ENCODE data around the gene GJB3. TPM values are rescaled to one million over a fixed set of nuclear protein-coding genes. Genes with fewer than 3 reads are reported as not detected.

GJB3 gene
- total and polyA plus RNA-seq, 9 of the 15 experiments (the other 6 are each of a cell fraction or from before 2014, with no cell fraction given), result not detected

DNA sequence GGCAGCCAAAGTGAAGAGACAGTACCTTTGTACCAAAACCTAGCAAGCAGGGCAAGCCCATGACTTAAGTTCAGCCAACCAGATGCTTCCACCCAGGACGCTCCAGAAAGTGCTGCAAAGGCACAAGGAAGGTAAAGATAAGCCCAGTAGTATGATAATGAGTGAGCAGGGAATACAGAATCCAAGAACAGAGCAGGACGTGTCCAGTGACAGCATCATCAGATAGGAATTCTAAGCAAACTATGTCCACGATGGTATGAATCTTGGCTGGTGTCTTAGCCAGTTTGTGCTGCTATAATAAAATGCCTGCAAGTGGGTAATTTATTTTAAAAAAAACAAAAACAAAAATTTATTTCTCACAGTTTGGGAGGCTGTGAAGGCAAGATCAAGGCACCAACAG is 25.4 kb downstream of the GJB3 start:
- intact Hi-C loops (cut with micrococcal nuclease), result no loop called here
- FAIRE-seq, result no peak

More for the DNA sequence above, 25.4 kb downstream of the GJB3 start:
- Histone ChIP-seq H3K36me3 (ENCODE audit: control insufficient read depth, insufficient read depth, low read length) (no peaks in the 10 kb centered on the region), H3K9ac (ENCODE audit: insufficient read depth in 1 of 2, low read depth in 2 of 2, low read length in 2 of 2) (no peak overlapping the region), H2AFZ (ENCODE audit: low read depth, low read length) (no peak overlapping the region), H3K4me3 (no peak overlapping the region), H3K4me1 (replicated peaks in 1 of 2; ENCODE audit: control insufficient read depth in 2 of 2, insufficient read depth in 2 of 2, low read length in 2 of 2) (no peaks in the 10 kb centered on the region), H4K20me1 (replicated peaks; ENCODE audit: control insufficient read depth, insufficient read depth, low read length) (no peaks in the 10 kb centered on the region), H3K27ac (ENCODE audit: extremely low read depth, low read depth, low read length) (no peak overlapping the region), H3K79me2 (ENCODE audit: control insufficient read depth, insufficient read depth, low read length) (no peaks in the 10 kb centered on the region), H3K27me3 (ENCODE audit: control insufficient read depth in 2 of 2, insufficient read depth in 2 of 2, low read length in 2 of 2) (peaks cover 0 to 4% of the 10 kb centered on the region in 2 experiments; a peak in 2 of 5 replicates), H3K9me3 (replicated peaks; ENCODE audit: control insufficient read depth, insufficient read depth, low read depth, low read length) (no peaks in the 10 kb centered on the region; the same call in 1 of the 2 replicates), H3K4me2 (ENCODE audit: insufficient read depth, low read length) (no peak overlapping the region), H3K9me1 (ENCODE audit: control insufficient read depth, insufficient read depth, low read length) (no peaks in the 10 kb centered on the region)
- in situ Hi-C loops (cut with MboI), result no loop called here
- WGBS (ENCODE audit: insufficient coverage, low coverage, missing lambda C conversion rate), result 0% methylated on average over 3 of the region's 3 CpGs
- no peak for ATAC-seq
- no TSS peak for BruUV-seq (replicated peaks)
- TF ChIP-seq MBD1 (CRISPR knock-in tag; IDR thresholded peaks at IDR 0.05), result no peak
- TF ChIP-seq NFIC (IDR thresholded peaks at IDR 0.05), result no peak
- no peak for TF ChIP-seq CREM (IDR thresholded peaks at IDR 0.05; ENCODE audit: low read depth)
- TF ChIP-seq POLR2A (conservative IDR thresholded peaks at IDR 0.05), result no peak
- no peak for TF ChIP-seq TAF1 (IDR thresholded peaks at IDR 0.05; ENCODE audit: control insufficient read depth, extremely low read depth, insufficient read depth, low read length, severe bottlenecking)
- no peak for TF ChIP-seq MTF1 (CRISPR knock-in tag; IDR thresholded peaks at IDR 0.05; ENCODE audit: borderline replicate concordance)
- no peak for TF ChIP-seq U2AF2 (optimal IDR thresholded peaks at IDR 0.05; ENCODE audit: low read depth, low read length)
- TF ChIP-seq MIER1 (IDR thresholded peaks at IDR 0.05; ENCODE audit: low read depth), result no peak
- TF ChIP-seq, protein P1, sequence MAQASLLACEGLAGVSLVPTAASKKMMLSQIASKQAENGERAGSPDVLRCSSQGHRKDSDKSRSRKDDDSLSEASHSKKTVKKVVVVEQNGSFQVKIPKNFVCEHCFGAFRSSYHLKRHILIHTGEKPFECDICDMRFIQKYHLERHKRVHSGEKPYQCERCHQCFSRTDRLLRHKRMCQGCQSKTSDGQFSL (CRISPR knock-in tag; IDR thresholded peaks at IDR 0.05), result no peak
- TF ChIP-seq, protein P1 (tag; IDR thresholded peaks at IDR 0.05), result no peak
- no peak for TF ChIP-seq HMGN3 (IDR thresholded peaks at IDR 0.05; ENCODE audit: borderline replicate concordance, extremely low read depth, insufficient read length, low read depth, low read length)
- TF ChIP-seq CBFA2T3 (IDR thresholded peaks at IDR 0.05), result no peak
- no peak for TF ChIP-seq CTBP1 (IDR thresholded peaks at IDR 0.05; ENCODE audit: borderline replicate concordance)
- TF ChIP-seq, protein P2, sequence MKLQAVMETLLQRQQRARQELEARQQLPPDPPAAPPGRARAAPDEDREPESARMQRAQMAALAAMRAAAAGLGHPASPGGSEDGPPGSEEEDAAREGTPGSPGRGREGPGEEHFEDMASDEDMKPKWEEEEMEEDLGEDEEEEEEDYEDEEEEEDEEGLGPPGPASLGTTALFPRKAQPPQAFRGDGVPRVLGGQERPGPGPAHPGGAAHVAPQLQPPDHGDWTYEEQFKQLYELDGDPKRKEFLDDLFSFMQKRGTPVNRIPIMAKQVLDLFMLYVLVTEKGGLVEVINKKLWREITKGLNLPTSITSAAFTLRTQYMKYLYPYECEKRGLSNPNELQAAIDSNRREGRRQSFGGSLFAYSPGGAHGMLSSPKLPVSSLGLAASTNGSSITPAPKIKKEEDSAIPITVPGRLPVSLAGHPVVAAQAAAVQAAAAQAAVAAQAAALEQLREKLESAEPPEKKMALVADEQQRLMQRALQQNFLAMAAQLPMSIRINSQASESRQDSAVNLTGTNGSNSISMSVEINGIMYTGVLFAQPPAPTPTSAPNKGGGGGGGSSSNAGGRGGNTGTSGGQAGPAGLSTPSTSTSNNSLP (IDR thresholded peaks at IDR 0.05; ENCODE audit: borderline replicate concordance, low read depth, low read length), result no peak
- DNase-seq (ENCODE audit: extremely low read depth in 1 of 4, low spot score in 3 of 4), result peak in 2 of 4 experiments; percentile 3 to 6
- POLR2A ChIA-PET, result no interaction called here
- CTCF ChIA-PET (ENCODE audit: low intra/inter-chr PET ratio), result no interaction called here

Data from K562 (cell line).